ENCODE measurements around the gene NEIL1.
"Not testable (repeated sequence)": the region's sequence is repeated elsewhere in the genome, so short reads cannot be mapped to it uniquely, and the experiment has no call there.

GRCh38 chr15:75302753-75303152, 44.1 kb upstream of the NEIL1 start:
- TF ChIP-seq, protein P1, sequence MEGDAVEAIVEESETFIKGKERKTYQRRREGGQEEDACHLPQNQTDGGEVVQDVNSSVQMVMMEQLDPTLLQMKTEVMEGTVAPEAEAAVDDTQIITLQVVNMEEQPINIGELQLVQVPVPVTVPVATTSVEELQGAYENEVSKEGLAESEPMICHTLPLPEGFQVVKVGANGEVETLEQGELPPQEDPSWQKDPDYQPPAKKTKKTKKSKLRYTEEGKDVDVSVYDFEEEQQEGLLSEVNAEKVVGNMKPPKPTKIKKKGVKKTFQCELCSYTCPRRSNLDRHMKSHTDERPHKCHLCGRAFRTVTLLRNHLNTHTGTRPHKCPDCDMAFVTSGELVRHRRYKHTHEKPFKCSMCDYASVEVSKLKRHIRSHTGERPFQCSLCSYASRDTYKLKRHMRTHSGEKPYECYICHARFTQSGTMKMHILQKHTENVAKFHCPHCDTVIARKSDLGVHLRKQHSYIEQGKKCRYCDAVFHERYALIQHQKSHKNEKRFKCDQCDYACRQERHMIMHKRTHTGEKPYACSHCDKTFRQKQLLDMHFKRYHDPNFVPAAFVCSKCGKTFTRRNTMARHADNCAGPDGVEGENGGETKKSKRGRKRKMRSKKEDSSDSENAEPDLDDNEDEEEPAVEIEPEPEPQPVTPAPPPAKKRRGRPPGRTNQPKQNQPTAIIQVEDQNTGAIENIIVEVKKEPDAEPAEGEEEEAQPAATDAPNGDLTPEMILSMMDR (IDR thresholded peaks at IDR 0.05): not testable (repeated sequence)
- not testable (repeated sequence) for TF ChIP-seq EP300 (IDR thresholded peaks at IDR 0.05; ENCODE audit: low read depth); POLR2A (IDR thresholded peaks at IDR 0.05); POLR2AphosphoS5 (IDR thresholded peaks at IDR 0.05)
